ENCODE data around the gene RPL12. TPM values are rescaled to one million over a fixed set of nuclear protein-coding genes. Genes with fewer than 3 reads are reported as not detected.

RPL12 gene
- total RNA-seq, 2 experiments from 2014 or later: 1,251 to 1,331 TPM

DNA sequence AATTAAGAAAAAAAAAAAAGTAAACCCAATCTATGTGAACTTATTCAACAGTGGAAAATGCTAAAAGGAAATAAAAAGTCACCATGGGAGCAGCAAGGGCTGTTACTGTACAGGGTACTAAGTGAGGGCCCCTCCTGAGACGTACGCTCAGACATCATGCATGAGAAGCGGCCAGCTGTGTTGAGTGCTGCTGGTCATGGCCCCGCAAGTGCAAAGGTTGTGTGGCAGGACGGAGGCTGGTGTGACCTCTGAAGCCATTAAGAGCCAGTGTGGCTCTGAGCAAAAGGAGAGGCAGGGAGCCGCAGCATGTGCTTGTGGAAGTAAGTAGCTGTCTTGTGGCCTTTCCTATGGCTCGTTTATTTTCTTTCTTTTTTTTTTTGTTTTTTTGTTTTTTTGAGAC is 30.1 kb downstream of the RPL12 start:
- H3K27ac Mint-ChIP-seq: no peak overlapping the region
- DNase-seq: no peak
- CTCF ChIA-PET: interaction anchor here (1.5 to 1.6 kb wide), 2 partner anchors 24 to 32 kb away, joined by 4 read pairs; partner anchors contain the start of gene SLC2A8
- no peak overlapping the region for H3K4me3 Mint-ChIP-seq
- H3K27me3 Mint-ChIP-seq: no peaks in the 10 kb centered on the region
- H3K36me3 Mint-ChIP-seq: no peaks in the 10 kb centered on the region
- no peak for ATAC-seq
- H3K9me3 Mint-ChIP-seq (ENCODE audit: low read depth): no peaks in the 10 kb centered on the region
- H3K4me1 Mint-ChIP-seq: peaks cover 26% of the 10 kb centered on the region

DNA sequence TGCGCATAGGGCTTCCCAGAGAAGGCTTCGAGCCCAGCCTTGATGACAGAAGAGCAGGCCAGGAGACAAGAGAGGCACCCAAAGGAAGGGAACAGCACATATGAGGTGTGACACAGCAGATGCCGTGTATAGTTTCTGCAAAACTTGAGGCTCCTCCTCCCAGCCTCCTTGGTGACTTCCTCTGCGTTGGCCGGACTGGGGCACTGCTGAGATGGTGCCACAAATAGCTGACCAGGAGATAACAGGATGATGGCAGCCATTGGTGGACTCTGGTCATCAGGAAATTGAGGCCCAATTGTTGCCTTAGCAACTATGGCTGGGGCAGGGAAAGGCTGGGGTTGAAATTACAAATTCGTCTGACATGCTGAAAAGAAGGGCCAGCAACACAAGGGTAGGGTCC is 31.9 kb downstream of the RPL12 start:
- Mint-ChIP-seq H3K36me3 (no peaks in the 10 kb centered on the region), H3K9me3 (ENCODE audit: low read depth) (no peaks in the 10 kb centered on the region), H3K4me1 (peaks cover 13% of the 10 kb centered on the region), H3K27me3 (no peaks in the 10 kb centered on the region), H3K27ac (no peak overlapping the region), H3K4me3 (no peak overlapping the region)
- ATAC-seq (no peak), DNase-seq (no peak)
- CTCF ChIA-PET: interaction anchor here (1.6 kb wide), 1 partner anchor 22 kb away, joined by 4 read pairs; the partner anchor contains the start of gene SLC2A8

DNA sequence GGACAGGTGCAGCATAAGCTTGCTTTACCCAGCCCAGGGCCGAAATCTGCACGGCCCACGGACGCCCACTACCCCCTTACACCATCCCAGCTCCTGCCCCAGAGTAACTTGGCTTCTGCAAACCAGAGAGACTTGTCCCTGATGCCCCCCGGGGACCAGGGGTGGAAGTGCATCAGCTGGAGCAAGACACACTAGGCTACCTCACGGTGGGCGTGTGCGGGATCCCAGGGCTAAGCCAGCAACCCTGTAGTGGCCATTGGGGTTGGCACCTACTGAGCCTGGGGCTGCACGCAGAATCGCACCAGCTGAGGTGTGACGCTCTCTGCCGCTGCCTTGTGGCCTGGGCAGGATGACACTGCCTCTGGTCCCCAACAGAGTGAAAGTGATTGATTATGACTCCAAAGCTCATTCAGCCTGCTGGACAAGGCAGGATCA is 33.2 kb downstream of the RPL12 start:
- Mint-ChIP-seq H3K27me3 (peaks cover 2% of the 10 kb centered on the region), H3K9me3 (ENCODE audit: low read depth) (no peaks in the 10 kb centered on the region), H3K27ac (no peak overlapping the region), H3K4me3 (no peak overlapping the region), H3K36me3 (no peaks in the 10 kb centered on the region), H3K4me1 (peaks cover 10% of the 10 kb centered on the region)
- peak; percentile 64 for DNase-seq
- CTCF ChIA-PET: interaction anchor here (0.8 to 1.6 kb wide), 4 partner anchors 18 to 205 kb away, joined by 3 to 8 read pairs (median 4); partner anchors contain the start of gene SLC2A8
- peak; percentile 78 for ATAC-seq

DNA sequence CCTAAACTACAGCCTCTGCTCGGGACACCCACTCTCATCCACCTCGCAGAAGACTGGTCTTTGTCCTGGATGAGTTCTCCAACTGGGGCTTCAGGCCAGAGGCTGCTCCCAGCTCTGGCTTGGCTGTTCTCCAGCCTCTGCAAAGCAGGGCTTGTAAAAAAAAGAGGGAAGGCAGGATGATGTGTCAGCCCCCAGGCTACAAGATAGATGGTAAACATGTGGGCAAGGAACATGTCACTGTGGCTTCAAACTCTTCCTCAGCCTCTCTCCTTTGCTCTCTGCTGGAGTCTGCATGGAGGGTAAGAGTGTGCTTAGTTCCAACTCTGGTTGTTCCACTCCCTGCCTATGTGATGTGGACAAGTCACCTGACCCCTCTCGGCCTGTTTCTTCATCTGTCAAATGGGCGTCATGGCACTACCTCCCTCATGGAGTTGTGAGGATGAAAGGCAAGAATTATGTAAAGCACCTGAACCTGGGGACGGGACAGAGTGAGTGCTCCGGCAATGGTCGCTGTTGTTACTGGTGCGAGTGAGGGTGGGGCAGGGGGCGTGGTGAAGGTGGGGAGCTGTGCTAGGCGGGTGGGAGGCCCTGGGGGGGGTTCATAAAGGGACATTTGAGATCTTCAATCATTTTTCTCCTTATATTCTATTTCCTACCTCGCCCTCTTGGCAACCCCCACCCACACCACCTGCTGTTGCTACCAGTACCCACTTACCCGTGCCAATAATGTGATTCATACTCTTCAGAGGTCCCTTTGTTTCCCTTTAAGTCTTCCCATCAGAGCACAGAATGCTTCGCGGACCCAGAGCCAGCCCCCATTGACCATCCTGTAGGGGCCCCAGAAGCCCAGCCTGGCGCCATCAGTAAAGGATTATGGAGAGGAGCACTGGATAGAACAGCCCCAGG is 33.8 kb downstream of the RPL12 start:
- ATAC-seq: no peak
- peaks cover 2% of the 10 kb centered on the region for H3K27me3 Mint-ChIP-seq
- no peaks in the 10 kb centered on the region for H3K9me3 Mint-ChIP-seq (ENCODE audit: low read depth)
- peaks cover 3% of the 10 kb centered on the region for H3K4me1 Mint-ChIP-seq
- H3K27ac Mint-ChIP-seq: no peak overlapping the region
- no peak overlapping the region for H3K4me3 Mint-ChIP-seq
- CTCF ChIA-PET: interaction anchor here (0.8 to 2.1 kb wide), 6 partner anchors 17 to 204 kb away, joined by 3 to 8 read pairs (median 4); partner anchors contain the start of gene SLC2A8
- no peak for DNase-seq
- no peaks in the 10 kb centered on the region for H3K36me3 Mint-ChIP-seq

DNA sequence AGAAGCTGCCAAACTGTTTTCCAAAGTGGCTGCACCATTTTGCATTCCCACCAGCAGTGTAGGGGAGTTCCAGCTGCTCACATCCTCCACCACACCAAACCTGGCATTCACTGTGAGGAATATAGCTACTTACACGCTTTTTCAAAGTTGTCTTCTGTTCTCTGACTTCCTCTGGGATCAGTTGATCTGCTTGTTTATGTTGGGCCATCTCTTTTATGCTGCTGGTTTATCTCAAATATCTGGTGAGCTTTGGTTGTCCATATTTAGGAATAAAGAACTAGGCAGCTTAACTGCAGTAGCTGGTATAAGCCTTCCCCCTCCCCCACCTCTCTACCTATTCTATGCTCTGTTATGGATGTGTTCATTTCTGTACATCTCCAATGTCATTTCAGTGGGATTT is 35.5 kb downstream of the RPL12 start:
- Mint-ChIP-seq H3K4me1 (peaks cover 5% of the 10 kb centered on the region), H3K27ac (no peak overlapping the region), H3K36me3 (no peaks in the 10 kb centered on the region), H3K4me3 (no peak overlapping the region), H3K9me3 (ENCODE audit: low read depth) (no peaks in the 10 kb centered on the region), H3K27me3 (peaks cover 9% of the 10 kb centered on the region)
- DNase-seq: no peak
- CTCF ChIA-PET: interaction anchor here (0.9 to 2.1 kb wide), 2 partner anchors 17 to 201 kb away, joined by 3 to 6 read pairs; no protein-coding TSS in a partner anchor
- no peak for ATAC-seq

DNA sequence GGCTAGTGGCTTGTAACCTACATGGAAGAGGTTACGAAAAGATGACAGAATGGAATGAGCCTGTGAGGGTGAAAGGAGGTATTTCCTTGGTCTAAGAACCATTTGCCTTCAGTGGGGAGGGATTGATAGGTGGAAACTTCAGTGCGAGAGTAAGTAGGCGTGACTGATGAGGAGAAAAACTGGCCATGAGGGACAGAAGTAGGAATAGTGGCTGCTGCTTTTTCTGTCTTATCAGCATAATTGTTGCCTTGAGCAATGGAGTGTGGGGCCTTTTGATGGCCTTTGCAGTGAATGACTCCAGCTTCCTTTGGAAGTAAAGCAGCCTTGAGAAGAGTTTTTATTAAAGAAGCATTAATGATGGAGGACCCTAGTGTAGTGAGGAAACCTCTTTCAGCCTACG is 36.1 kb downstream of the RPL12 start:
- Mint-ChIP-seq H3K27ac (no peak overlapping the region), H3K9me3 (ENCODE audit: low read depth) (no peaks in the 10 kb centered on the region), H3K27me3 (peaks cover 9% of the 10 kb centered on the region), H3K36me3 (no peaks in the 10 kb centered on the region), H3K4me1 (peaks cover 5% of the 10 kb centered on the region), H3K4me3 (no peak overlapping the region)
- ATAC-seq (no peak), DNase-seq (no peak)
- CTCF ChIA-PET: interaction anchor here (0.9 to 2.1 kb wide), 2 partner anchors 16 to 200 kb away, joined by 3 to 6 read pairs; no protein-coding TSS in a partner anchor

DNA sequence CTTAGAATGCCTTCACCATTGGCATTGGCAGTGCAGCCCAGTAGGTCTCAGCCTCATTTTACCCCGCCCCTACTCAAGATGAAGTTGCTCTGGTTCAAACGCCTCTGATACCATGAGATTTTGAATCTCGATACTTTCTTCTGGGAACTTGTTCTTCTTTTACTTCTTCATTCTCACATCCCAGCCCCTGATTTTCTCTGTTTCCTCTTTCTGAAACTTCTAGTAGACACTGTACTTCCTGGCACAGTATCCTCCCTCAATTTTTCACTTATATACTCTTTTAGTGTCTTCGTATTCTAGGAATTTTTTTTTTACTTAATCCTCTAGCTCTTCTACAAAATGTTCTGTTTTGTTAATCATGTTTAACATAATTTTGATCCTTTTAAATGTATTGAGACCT is 40.1 kb downstream of the RPL12 start:
- H3K4me3 Mint-ChIP-seq: no peak overlapping the region
- ATAC-seq: no peak
- H3K27ac Mint-ChIP-seq: no peak overlapping the region
- no peak for DNase-seq
- H3K36me3 Mint-ChIP-seq: no peaks in the 10 kb centered on the region
- peaks cover 9% of the 10 kb centered on the region for H3K27me3 Mint-ChIP-seq
- no peaks in the 10 kb centered on the region for H3K9me3 Mint-ChIP-seq (ENCODE audit: low read depth)
- CTCF ChIA-PET: no interaction called here
- peaks cover 3% of the 10 kb centered on the region for H3K4me1 Mint-ChIP-seq

DNA sequence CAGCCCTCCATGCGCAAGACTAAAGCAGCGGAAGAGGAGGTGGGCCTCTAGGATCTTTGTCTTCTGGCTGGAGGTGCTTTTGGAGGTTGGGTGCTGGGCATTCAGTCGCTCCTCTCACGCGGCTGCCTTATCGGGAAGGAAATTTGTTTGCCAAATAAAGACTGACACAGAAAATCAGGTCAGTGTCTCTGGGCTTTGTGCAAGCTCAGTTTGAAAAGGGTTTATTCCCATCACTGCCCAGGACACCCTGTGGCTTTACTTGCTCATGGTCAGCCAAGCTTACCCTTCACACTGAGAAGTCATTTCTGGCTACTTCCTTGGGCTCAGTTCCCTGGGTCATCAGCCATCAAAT is 43.7 kb downstream of the RPL12 start:
- DNase-seq: no peak
- Mint-ChIP-seq H3K36me3 (no peaks in the 10 kb centered on the region), H3K4me1 (peaks cover 3% of the 10 kb centered on the region), H3K4me3 (no peak overlapping the region), H3K9me3 (ENCODE audit: low read depth) (no peaks in the 10 kb centered on the region), H3K27me3 (peaks cover 6% of the 10 kb centered on the region), H3K27ac (no peak overlapping the region)
- no peak for ATAC-seq
- CTCF ChIA-PET: no interaction called here

DNA sequence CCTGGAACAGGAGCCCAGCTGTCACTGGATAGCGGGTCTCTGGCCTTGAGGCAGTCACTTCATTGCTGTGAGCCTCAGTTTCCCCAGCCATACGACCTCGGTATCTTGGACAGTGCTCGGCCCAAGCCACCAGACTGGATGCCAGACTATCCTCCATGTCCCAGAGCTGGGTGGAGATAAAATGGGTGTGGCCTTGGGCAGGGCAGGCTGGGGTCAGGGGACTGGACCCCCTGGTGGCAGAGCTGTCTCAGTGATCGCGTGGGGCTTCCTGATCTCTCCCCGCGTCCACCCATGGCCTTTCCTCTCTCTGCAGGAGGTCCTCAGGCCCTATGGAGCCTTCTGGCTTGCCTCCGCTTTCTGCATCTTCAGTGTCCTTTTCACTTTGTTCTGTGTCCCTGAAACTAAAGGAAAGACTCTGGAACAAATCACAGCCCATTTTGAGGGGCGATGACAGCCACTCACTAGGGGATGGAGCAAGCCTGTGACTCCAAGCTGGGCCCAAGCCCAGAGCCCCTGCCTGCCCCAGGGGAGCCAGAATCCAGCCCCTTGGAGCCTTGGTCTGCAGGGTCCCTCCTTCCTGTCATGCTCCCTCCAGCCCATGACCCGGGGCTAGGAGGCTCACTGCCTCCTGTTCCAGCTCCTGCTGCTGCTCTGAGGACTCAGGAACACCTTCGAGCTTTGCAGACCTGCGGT is 44.3 kb downstream of the RPL12 start:
- no peak for DNase-seq
- Mint-ChIP-seq H3K36me3 (no peaks in the 10 kb centered on the region), H3K27ac (no peak overlapping the region), H3K9me3 (ENCODE audit: low read depth) (no peaks in the 10 kb centered on the region), H3K4me3 (no peak overlapping the region), H3K4me1 (peaks cover 3% of the 10 kb centered on the region), H3K27me3 (peaks cover 6% of the 10 kb centered on the region)
- CTCF ChIA-PET: no interaction called here
- no peak for ATAC-seq

DNA sequence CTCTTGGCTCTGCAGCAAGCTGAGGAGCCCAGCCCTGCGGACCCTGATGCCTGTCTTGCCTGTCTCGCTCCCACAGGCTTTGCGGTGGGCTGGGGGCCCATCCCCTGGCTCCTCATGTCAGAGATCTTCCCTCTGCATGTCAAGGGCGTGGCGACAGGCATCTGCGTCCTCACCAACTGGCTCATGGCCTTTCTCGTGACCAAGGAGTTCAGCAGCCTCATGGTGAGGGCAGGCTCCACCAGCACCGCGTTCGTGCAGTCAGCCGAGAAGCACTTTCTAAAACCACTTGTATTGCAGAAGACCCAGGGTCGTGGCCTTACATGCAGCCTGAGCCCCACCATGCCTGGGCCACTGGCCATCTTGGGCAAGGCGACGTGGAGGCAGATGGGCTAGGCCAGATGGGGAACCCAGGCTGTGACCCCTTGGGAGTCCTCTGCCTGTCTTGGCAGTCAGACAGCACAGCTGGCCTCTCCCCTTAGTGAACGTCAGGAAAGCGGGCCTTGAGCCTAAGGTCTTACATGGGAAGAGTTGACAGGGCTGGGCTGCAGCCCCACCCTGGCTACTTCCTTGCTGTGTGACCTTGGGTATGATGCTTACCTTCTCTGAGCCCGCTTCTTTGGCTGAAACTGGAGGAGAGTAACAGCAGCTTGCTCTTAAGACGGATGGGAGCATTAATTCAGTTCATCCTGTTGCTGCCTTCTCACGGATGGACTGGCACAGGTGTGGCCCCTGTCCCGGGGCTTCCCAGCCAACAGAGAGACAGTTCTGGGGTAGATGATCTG is 45.7 kb downstream of the RPL12 start:
- H3K4me3 Mint-ChIP-seq: no peak overlapping the region
- CTCF ChIA-PET: no interaction called here

DNA sequence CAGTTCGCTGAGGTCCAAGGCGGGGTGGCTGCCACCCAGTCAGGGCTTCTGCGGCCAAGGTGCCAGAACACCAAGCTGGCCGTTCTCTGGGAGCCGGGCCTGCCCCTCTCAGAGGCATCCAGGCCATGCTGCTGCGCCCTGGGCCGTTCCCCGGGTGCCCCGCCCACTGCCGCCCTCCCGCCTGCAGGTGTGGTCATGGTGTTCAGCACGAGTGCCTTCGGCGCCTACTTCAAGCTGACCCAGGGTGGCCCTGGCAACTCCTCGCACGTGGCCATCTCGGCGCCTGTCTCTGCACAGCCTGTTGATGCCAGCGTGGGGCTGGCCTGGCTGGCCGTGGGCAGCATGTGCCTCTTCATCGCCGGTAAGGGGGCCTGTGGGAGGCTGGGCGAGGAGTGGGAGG is 46.6 kb downstream of the RPL12 start:
- CTCF ChIA-PET: no interaction called here
- ATAC-seq (no peak), DNase-seq (no peak)
- H3K27me3 Mint-ChIP-seq: no peaks in the 10 kb centered on the region
- no peaks in the 10 kb centered on the region for H3K4me1 Mint-ChIP-seq
- H3K36me3 Mint-ChIP-seq: no peaks in the 10 kb centered on the region
- H3K9me3 Mint-ChIP-seq (ENCODE audit: low read depth): no peaks in the 10 kb centered on the region
- no peak overlapping the region for H3K27ac Mint-ChIP-seq
- no peak overlapping the region for H3K4me3 Mint-ChIP-seq

More for the DNA sequence above, 45.7 kb downstream of the RPL12 start:
- Mint-ChIP-seq H3K27me3 (no peaks in the 10 kb centered on the region), H3K9me3 (ENCODE audit: low read depth) (no peaks in the 10 kb centered on the region), H3K27ac (no peak overlapping the region), H3K36me3 (no peaks in the 10 kb centered on the region), H3K4me1 (no peaks in the 10 kb centered on the region)
- DNase-seq (no peak), ATAC-seq (no peak)

DNA sequence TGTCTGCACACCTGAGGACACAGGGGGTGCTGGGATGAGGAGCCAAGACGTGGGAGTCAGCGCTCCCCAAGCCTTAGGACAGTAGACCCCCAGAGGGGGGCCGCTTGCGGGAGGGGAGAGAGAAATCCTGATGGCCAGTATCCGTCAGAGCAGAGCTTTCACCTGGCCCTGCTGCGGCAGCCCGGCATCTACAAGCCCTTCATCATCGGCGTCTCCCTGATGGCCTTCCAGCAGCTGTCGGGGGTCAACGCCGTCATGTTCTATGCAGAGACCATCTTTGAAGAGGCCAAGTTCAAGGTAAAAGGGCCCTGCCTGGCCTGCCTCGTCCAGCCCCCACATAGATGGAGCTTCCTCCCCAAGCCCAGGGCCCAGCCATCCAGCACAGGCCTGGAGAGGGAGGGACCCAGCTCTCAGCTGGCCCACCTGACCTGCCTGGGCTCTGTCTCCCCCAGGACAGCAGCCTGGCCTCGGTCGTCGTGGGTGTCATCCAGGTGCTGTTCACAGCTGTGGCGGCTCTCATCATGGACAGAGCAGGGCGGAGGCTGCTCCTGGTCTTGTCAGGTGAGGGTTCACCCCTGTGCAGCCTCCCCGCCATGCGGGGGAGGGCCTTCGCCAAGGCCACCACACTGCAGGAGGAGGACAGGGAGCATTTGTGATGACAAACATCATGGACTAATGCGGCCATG is 47.6 kb downstream of the RPL12 start:
- no peak for DNase-seq
- Mint-ChIP-seq H3K4me1 (no peaks in the 10 kb centered on the region), H3K27ac (no peak overlapping the region), H3K4me3 (no peak overlapping the region), H3K9me3 (ENCODE audit: low read depth) (no peaks in the 10 kb centered on the region), H3K36me3 (no peaks in the 10 kb centered on the region), H3K27me3 (no peaks in the 10 kb centered on the region)
- CTCF ChIA-PET: no interaction called here
- no peak for ATAC-seq

Data from activated CD8-positive, alpha-beta memory T cell treated with anti-CD3 and anti-CD28 coated beads, Interleukin-2, amount 10 ng/mL, durations not matched to agents 7 days and 5 days (primary cell).